DOHH2 (cell line): Measurements from ENCODE around the gene ARID5B.
A peak's percentile ranks its signal among the peaks of the same experiment; 100 is the strongest.

Experiments used
- H3F3A ChIP-seq: fragments of 200-600 bp; sonication (generic), shearing (Covaris generic); 2 replicates; pipeline ENCODE4 v1.6.0; 2016; ENCODE audit warnings: antibody characterized with exemption, mild to moderate bottlenecking; ENCODE audit not compliant: control insufficient read depth, insufficient read depth
- H3K27ac ChIP-seq: fragments of 200-600 bp; sonication (generic); 2 replicates; pipeline ENCODE4 v1.5.1; 2014; ENCODE audit warnings: low read depth, mild to moderate bottlenecking, low read length, moderate library complexity
- H3K27me3 ChIP-seq: fragments of 200-600 bp; sonication (generic); 2 replicates; pipeline ENCODE4 v1.6.1; 2014; ENCODE audit warnings: mild to moderate bottlenecking, low read length, mixed read lengths; ENCODE audit not compliant: control insufficient read depth
- H3K36me3 ChIP-seq: fragments of 200-600 bp; sonication (generic); 2 replicates; pipeline ENCODE4 v1.6.1; 2014; ENCODE audit warnings: mild to moderate bottlenecking, low read length, moderate library complexity, mixed read lengths; ENCODE audit not compliant: control insufficient read depth
- H3K4me1 ChIP-seq: fragments of 200-600 bp; sonication (generic); 2 replicates; pipeline ENCODE4 v1.6.1; 2014; ENCODE audit warnings: mild to moderate bottlenecking, low read length, mixed read lengths; ENCODE audit not compliant: control insufficient read depth
- H3K4me2 ChIP-seq: fragments of 200-600 bp; sonication (generic); 2 replicates; pipeline ENCODE4 v1.6.0; 2014; ENCODE audit warnings: mild to moderate bottlenecking, low read length, moderate library complexity
- H3K4me3 ChIP-seq: fragments of 200-600 bp; sonication (generic); 2 replicates; pipeline ENCODE4 v1.5.1; 2014; ENCODE audit warnings: mild to moderate bottlenecking, low read length, mixed read lengths
- H3K79me2 ChIP-seq: fragments of 200-600 bp; sonication (generic); 2 replicates; pipeline ENCODE4 v1.6.1; 2014; ENCODE audit warnings: mild to moderate bottlenecking, low read length, mixed read lengths; ENCODE audit not compliant: control insufficient read depth
- H3K9me2 ChIP-seq: fragments of 200-600 bp; sonication (generic); replicated peaks from 2 replicates; pipeline ENCODE4 v1.6.1; 2014; ENCODE audit warnings: mild to moderate bottlenecking, low read length, mixed read lengths; ENCODE audit not compliant: control insufficient read depth
- H3K9me3 ChIP-seq: fragments of 200-600 bp; sonication (generic); 2 replicates; pipeline ENCODE4 v1.6.1; 2014; ENCODE audit warnings: antibody characterized with exemption, low read length, mixed read lengths; ENCODE audit not compliant: control insufficient read depth, insufficient read depth
- H4K20me1 ChIP-seq: fragments of 200-600 bp; sonication (generic); 2 replicates; pipeline ENCODE4 v1.6.0; 2014; ENCODE audit warnings: low read depth, mild to moderate bottlenecking, antibody characterized with exemption, low read length, moderate library complexity; ENCODE audit not compliant: control insufficient read depth, insufficient read depth
- EZH2phosphoT487 ChIP-seq: fragments of 200-600 bp; sonication (generic); IDR thresholded peaks from 2 replicates; pipeline ENCODE4 v1.6.1; 2017; ENCODE audit warnings: borderline replicate concordance, mild to moderate bottlenecking, antibody characterized with exemption, low read length, moderate library complexity, mixed read lengths
- TF ChIP-seq, protein P1 (sequence below): fragments of 200-600 bp; sonication (generic); IDR thresholded peaks from one replicate; pipeline ENCODE4 v1.5.1; 2014; ENCODE audit warnings: antibody characterized with exemption, mild to moderate bottlenecking, low read depth, low read length; ENCODE audit not compliant: poor library complexity, severe bottlenecking

Gene ARID5B

DNA sequence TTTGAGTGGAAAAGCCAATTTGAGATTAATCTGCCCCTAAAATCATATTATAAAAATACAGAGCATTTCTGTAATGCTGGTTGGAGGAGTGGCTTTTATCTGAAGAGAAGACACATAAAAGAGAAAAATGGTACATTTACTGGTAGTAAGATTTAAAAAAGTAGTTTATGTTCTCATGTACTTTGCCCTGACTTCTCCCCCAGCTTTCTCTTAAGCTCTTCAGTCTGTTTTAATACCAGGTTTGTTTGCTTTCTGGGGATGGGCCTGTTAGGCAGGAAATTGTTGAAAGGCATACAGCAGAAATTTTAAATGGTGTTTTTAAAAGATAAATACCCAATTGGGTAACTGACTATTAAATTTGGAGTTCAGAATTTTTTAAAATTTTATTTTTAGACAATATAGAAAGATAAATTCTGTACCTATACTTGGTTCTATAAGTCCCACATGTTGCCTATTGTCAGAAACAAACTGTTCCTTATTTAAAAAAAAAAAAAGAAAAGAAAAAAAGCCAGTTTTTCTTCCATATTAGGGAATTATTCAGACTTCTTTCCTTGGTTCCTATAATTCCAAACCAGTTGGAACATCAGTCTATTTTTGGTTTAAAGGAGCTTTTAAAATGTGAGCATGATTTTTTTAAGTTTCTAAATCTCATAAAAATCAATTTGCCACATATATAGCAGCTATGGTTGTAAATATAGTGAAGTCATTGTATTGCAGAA lies 136.6 kb downstream of the ARID5B start:
- peaks cover 4% of the 10 kb centered on the region; the same call in 1 of the 2 replicates for H3F3A ChIP-seq
- H3K9me2 ChIP-seq, result no peaks in the 10 kb centered on the region
- H3K4me3 ChIP-seq, result 0 out of 2 replicates have a peak overlapping the region, but pooled peaks have one; percentile 46
- TF ChIP-seq EZH2phosphoT487, result no peak
- TF ChIP-seq, protein P1, sequence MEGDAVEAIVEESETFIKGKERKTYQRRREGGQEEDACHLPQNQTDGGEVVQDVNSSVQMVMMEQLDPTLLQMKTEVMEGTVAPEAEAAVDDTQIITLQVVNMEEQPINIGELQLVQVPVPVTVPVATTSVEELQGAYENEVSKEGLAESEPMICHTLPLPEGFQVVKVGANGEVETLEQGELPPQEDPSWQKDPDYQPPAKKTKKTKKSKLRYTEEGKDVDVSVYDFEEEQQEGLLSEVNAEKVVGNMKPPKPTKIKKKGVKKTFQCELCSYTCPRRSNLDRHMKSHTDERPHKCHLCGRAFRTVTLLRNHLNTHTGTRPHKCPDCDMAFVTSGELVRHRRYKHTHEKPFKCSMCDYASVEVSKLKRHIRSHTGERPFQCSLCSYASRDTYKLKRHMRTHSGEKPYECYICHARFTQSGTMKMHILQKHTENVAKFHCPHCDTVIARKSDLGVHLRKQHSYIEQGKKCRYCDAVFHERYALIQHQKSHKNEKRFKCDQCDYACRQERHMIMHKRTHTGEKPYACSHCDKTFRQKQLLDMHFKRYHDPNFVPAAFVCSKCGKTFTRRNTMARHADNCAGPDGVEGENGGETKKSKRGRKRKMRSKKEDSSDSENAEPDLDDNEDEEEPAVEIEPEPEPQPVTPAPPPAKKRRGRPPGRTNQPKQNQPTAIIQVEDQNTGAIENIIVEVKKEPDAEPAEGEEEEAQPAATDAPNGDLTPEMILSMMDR, result no peak
- peaks cover 93% of the 10 kb centered on the region for H3K4me1 ChIP-seq
- H3K9me3 ChIP-seq, result no peaks in the 10 kb centered on the region
- no peaks in the 10 kb centered on the region for H3K27me3 ChIP-seq
- H4K20me1 ChIP-seq, result no peaks in the 10 kb centered on the region
- H3K4me2 ChIP-seq, result peak overlapping the region; percentile 67
- H3K36me3 ChIP-seq, result no peaks in the 10 kb centered on the region
- H3K27ac ChIP-seq, result peak overlapping the region; percentile 63
- H3K79me2 ChIP-seq, result peaks cover 39% of the 10 kb centered on the region

- Histone ChIP-seq H3F3A (peaks cover 7% of the 10 kb centered on the region; the same call in 1 of the 2 replicates), H3K4me2 (peak overlapping the region; percentile 67)
Measured at GRCh38 chr10:62038609-62039190, 137.2 kb downstream of the ARID5B start.

GRCh38 chr10:62039954-62040353 lies 138.5 kb downstream of the ARID5B start:
- H3K4me1 ChIP-seq, result peaks cover 93% of the 10 kb centered on the region

More at GRCh38 chr10:62038609-62039190, 137.2 kb downstream of the ARID5B start:
- H3K27ac ChIP-seq, result peak overlapping the region; percentile 63
- H3K36me3 ChIP-seq, result no peaks in the 10 kb centered on the region
- no peaks in the 10 kb centered on the region for H4K20me1 ChIP-seq
- H3K79me2 ChIP-seq, result peaks cover 39% of the 10 kb centered on the region
- peaks cover 93% of the 10 kb centered on the region for H3K4me1 ChIP-seq
- TF ChIP-seq, protein P1, result peak; percentile 83
- no peak for TF ChIP-seq EZH2phosphoT487
- H3K27me3 ChIP-seq, result no peaks in the 10 kb centered on the region
- no peaks in the 10 kb centered on the region for H3K9me2 ChIP-seq
- H3K9me3 ChIP-seq, result no peaks in the 10 kb centered on the region
- H3K4me3 ChIP-seq, result peak overlapping the region; percentile 30

More at GRCh38 chr10:62039954-62040353, 138.5 kb downstream of the ARID5B start:
- Histone ChIP-seq H4K20me1 (no peaks in the 10 kb centered on the region), H3K36me3 (no peaks in the 10 kb centered on the region), H3K27me3 (no peaks in the 10 kb centered on the region), H3K9me2 (no peaks in the 10 kb centered on the region), H3K4me3 (no peak overlapping the region), H3K79me2 (peaks cover 35% of the 10 kb centered on the region), H3K4me2 (0 out of 2 replicates have a peak overlapping the region, but pooled peaks have one; percentile 67), H3F3A (peaks cover 19% of the 10 kb centered on the region), H3K9me3 (no peaks in the 10 kb centered on the region), H3K27ac (no peak overlapping the region)
- no peak for TF ChIP-seq EZH2phosphoT487
- TF ChIP-seq, protein P1, result no peak
